ENCODE results near the gene LRRC4C.
"Not testable (repeated sequence)": the region's sequence is repeated elsewhere in the genome, so short reads cannot be mapped to it uniquely, and the experiment has no call there.

Gene LRRC4C

GRCh38 chr11:40168414-40168813, 1291.0 kb downstream of the LRRC4C start:
- DNase-seq (ENCODE audit: low spot score) = no peak

- DNase-seq (ENCODE audit: low spot score) = not testable (repeated sequence)
These were observed 1291.6 kb downstream of the LRRC4C start for GRCh38 chr11:40167805-40168204.

- DNase-seq (ENCODE audit: low spot score) = no peak
These were observed 1292.6 kb downstream of the LRRC4C start for GRCh38 chr11:40166892-40167291.

- no peak for DNase-seq (ENCODE audit: low spot score)
These were observed 1296.3 kb downstream of the LRRC4C start for GRCh38 chr11:40162901-40163883.

- DNase-seq (ENCODE audit: low spot score) = no peak
These were observed 1297.5 kb downstream of the LRRC4C start for GRCh38 chr11:40161854-40162410.

- no peak for DNase-seq (ENCODE audit: low spot score)
These were observed 1299.0 kb downstream of the LRRC4C start for GRCh38 chr11:40160418-40160817.

- DNase-seq (ENCODE audit: low spot score) = no peak
These were observed 1309.7 kb downstream of the LRRC4C start for GRCh38 chr11:40149721-40150120.

GRCh38 chr11:40140560-40140959, 1318.9 kb downstream of the LRRC4C start:
- no peak for DNase-seq (ENCODE audit: low spot score)

GRCh38 chr11:40139536-40139935, 1319.9 kb downstream of the LRRC4C start:
- no peak for DNase-seq (ENCODE audit: low spot score)

- DNase-seq (ENCODE audit: low spot score) = no peak
These were observed 1320.4 kb downstream of the LRRC4C start for GRCh38 chr11:40139066-40139465.

GRCh38 chr11:40134820-40135570, 1324.5 kb downstream of the LRRC4C start:
- no peak for DNase-seq (ENCODE audit: low spot score)

GRCh38 chr11:40133498-40133897, 1326.0 kb downstream of the LRRC4C start:
- no peak for DNase-seq (ENCODE audit: low spot score)

- no peak for DNase-seq (ENCODE audit: low spot score)
These were observed 1326.5 kb downstream of the LRRC4C start for GRCh38 chr11:40132912-40133311.

- no peak for DNase-seq (ENCODE audit: low spot score)
These were observed 1329.0 kb downstream of the LRRC4C start for GRCh38 chr11:40130427-40130826.

- DNase-seq (ENCODE audit: low spot score) = peak; percentile 11
These were observed 1330.2 kb downstream of the LRRC4C start for GRCh38 chr11:40129266-40129665.

GRCh38 chr11:40125054-40125453, 1334.4 kb downstream of the LRRC4C start:
- DNase-seq (ENCODE audit: low spot score) = no peak

- DNase-seq (ENCODE audit: low spot score) = no peak
These were observed 1339.8 kb downstream of the LRRC4C start for GRCh38 chr11:40119661-40120060.

- no peak for DNase-seq (ENCODE audit: low spot score)
These were observed 1340.7 kb downstream of the LRRC4C start for GRCh38 chr11:40118780-40119179.

GRCh38 chr11:40118026-40118425, 1341.4 kb downstream of the LRRC4C start:
- no peak for DNase-seq (ENCODE audit: low spot score)

- no peak for DNase-seq (ENCODE audit: low spot score)
These were observed 1354.4 kb downstream of the LRRC4C start for GRCh38 chr11:40104941-40105550.

GRCh38 chr11:40100781-40101180, 1358.7 kb downstream of the LRRC4C start:
- no peak for DNase-seq (ENCODE audit: low spot score)

- no peak for DNase-seq (ENCODE audit: low spot score)
These were observed 1359.3 kb downstream of the LRRC4C start for GRCh38 chr11:40100162-40100553.
